ENCODE data around the gene PRRG3. TPM values are rescaled to one million over a fixed set of nuclear protein-coding genes. Genes with fewer than 3 reads are reported as not detected.

PRRG3 gene
- total RNA-seq, 1 donor from 2014 or later = not detected

GRCh38 chrX:151704041-151704663 lies 8.9 kb downstream of the PRRG3 start:
- TF ChIP-seq, protein P1, sequence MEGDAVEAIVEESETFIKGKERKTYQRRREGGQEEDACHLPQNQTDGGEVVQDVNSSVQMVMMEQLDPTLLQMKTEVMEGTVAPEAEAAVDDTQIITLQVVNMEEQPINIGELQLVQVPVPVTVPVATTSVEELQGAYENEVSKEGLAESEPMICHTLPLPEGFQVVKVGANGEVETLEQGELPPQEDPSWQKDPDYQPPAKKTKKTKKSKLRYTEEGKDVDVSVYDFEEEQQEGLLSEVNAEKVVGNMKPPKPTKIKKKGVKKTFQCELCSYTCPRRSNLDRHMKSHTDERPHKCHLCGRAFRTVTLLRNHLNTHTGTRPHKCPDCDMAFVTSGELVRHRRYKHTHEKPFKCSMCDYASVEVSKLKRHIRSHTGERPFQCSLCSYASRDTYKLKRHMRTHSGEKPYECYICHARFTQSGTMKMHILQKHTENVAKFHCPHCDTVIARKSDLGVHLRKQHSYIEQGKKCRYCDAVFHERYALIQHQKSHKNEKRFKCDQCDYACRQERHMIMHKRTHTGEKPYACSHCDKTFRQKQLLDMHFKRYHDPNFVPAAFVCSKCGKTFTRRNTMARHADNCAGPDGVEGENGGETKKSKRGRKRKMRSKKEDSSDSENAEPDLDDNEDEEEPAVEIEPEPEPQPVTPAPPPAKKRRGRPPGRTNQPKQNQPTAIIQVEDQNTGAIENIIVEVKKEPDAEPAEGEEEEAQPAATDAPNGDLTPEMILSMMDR (conservative IDR thresholded peaks at IDR 0.05; ENCODE audit: low read depth, low read length) = no peak
- DNase-seq (ENCODE audit: low read depth) = no peak
- no peak overlapping the region for H3K4me3 ChIP-seq (ENCODE audit: low read depth, low read length)

DNA sequence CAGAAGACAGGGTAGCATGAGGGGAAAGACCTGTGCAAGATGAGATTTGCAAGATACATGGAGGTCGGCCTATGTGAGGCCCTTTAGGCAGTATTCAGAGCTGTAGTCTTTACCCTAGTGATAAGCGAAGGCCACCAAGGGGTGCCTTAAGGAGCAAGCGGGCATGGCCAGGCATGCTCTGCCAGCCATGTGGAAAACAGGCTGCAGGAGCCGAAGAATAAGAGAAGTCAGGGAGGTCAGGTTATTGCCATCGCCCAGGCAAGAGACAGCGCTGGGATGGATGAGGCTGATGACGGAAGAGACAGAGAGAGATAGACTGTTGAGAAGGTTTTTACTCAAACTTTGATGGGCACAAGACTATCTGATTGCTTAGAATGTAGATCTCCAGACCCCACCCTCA lies 13.6 kb downstream of the PRRG3 start:
- no peak overlapping the region for H3K4me3 ChIP-seq (ENCODE audit: low read depth, low read length)
- TF ChIP-seq, protein P1 (conservative IDR thresholded peaks at IDR 0.05; ENCODE audit: low read depth, low read length) = no peak
- DNase-seq (ENCODE audit: low read depth) = no peak

GRCh38 chrX:151710457-151710856 lies 15.2 kb downstream of the PRRG3 start:
- H3K4me3 ChIP-seq (ENCODE audit: low read depth, low read length) = no peak overlapping the region
- DNase-seq (ENCODE audit: low read depth) = no peak
- TF ChIP-seq, protein P1 (conservative IDR thresholded peaks at IDR 0.05; ENCODE audit: low read depth, low read length) = no peak

- TF ChIP-seq, protein P1 (conservative IDR thresholded peaks at IDR 0.05; ENCODE audit: low read depth, low read length) = no peak
- no peak for DNase-seq (ENCODE audit: low read depth)
- no peak overlapping the region for H3K4me3 ChIP-seq (ENCODE audit: low read depth, low read length)
Observed at GRCh38 chrX:151711154-151711553, 15.9 kb downstream of the PRRG3 start.

GRCh38 chrX:151711787-151712186 lies 16.5 kb downstream of the PRRG3 start:
- TF ChIP-seq, protein P1 (conservative IDR thresholded peaks at IDR 0.05; ENCODE audit: low read depth, low read length) = no peak
- DNase-seq (ENCODE audit: low read depth) = no peak
- no peak overlapping the region for H3K4me3 ChIP-seq (ENCODE audit: low read depth, low read length)

GRCh38 chrX:151712253-151712652 lies 17.0 kb downstream of the PRRG3 start:
- TF ChIP-seq, protein P1 (conservative IDR thresholded peaks at IDR 0.05; ENCODE audit: low read depth, low read length) = no peak
- DNase-seq (ENCODE audit: low read depth) = no peak
- H3K4me3 ChIP-seq (ENCODE audit: low read depth, low read length) = no peak overlapping the region

GRCh38 chrX:151713849-151714248 lies 18.6 kb downstream of the PRRG3 start:
- no peak for DNase-seq (ENCODE audit: low read depth)
- TF ChIP-seq, protein P1 (conservative IDR thresholded peaks at IDR 0.05; ENCODE audit: low read depth, low read length) = peak; percentile 53
- H3K4me3 ChIP-seq (ENCODE audit: low read depth, low read length) = no peak overlapping the region
